Right ventricle myocardium inferior (tissue), 1 donor: ENCODE measurements around the gene ELFN1. TPM values are rescaled to one million over a fixed set of nuclear protein-coding genes. Genes with fewer than 3 reads are reported as not detected.
A peak's percentile ranks its signal among the peaks of the same experiment; 100 is the strongest.

Source experiments
- ATAC-seq: fragments of 200-7000 bp; cut with Tn5 transposase; one replicate; pipeline ENCODE4 v1.9.1; 2020; ENCODE audit warnings: mild to moderate bottlenecking, moderate library complexity
- DNase-seq: peaks from one replicate; pipeline ENCODE4 v3.0.0; 2021; ENCODE audit errors: missing footprints
- intact Hi-C: fragments of 100-400 bp; cut with DNase I; formaldehyde crosslinking; loops from one replicate; pipeline ENCODE4 v1.11.0; 2022
- total RNA-seq: library from RNA; stranded (reverse); fragmentation: NEBNext Ultra II Directional; extraction: Animal tissue kit (Norgen Biotek cat#: 25700); gene quantifications from one replicate; pipeline ENCODE4 v1.2.1, GENCODE V29; 2021
- donor health status: DM: no; HTN: yes; CAD: no; lungs with severe emphysema.

Gene ELFN1
- total RNA-seq, 1 donor from 2014 or later = 10.7 TPM

DNA sequence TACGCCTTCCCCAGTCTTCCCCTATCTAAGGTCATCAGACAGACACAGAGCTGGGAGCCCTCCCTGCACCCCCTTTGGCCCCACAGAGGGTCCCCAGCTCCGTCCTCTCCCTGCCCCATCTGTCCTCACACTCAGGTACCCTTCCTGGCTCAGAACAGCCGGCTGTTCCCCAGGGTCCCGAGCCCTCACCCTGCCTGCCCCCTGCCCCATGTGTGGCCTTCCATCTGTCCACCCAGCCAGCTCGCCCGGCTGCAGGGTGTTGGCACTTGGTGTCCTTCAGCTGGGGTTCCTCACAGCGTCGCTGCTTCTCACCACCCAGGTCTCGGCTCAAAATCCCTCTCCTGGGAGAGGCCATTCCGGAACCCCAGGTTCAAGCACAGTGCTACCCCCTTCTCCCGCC lies 28.9 kb upstream of the ELFN1 start:
- intact Hi-C loops = no loop called here
- DNase-seq (no peak), ATAC-seq (no peak)

DNA sequence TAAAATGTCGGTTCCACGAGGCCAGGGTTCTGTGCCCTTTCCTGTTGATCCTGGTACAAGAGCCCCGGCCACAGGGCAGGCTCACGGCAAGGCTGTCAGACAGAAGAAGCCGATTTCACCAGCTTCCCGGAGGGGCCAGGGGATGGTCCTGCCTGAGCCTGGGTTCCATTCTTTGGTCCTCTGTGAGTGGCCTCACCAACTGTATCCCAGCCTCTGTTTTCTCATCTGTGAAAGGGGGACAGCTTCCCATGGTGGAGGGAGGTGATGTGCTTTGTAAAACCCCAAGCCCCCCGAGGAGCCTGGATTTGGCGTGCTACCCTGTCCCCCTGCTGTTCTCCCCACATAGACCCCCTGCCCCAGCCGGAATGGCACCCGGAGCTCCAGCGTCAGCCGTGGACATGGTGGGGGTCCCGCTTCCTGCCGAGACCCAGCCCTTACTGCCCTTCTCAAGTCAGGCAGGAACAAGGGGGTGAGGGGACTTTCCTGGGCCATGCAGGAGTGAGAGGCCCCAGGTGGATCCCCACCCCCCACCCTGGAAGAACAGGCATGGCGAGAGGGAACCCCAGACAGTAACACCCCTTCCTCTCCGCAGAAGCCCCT lies 28.3 kb upstream of the ELFN1 start:
- ATAC-seq = no peak

DNA sequence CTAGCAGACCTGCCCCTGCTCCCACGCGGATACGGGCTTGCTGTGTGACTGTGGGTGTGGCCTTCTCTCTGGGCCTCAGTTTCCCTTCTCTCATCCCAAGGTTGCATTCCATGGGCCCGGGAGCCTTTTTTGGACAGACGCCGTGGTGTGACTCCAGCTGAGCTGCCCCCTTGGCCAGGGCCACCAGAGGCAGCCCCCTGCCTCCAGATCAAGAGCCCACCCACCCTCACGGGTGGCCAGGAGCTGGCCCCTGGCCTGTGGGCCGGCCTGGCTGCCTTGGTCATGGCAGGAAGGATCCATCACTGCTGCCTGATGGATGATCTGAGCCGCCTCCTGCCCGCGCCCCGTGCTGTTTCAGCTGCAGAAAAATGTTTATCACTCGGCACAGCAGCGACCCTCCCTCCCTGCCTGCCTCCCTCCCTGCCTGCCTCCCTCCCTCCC lies 27.8 kb upstream of the ELFN1 start:
- ATAC-seq (no peak), DNase-seq (no peak)
- intact Hi-C loops = no loop called here

More for the DNA sequence above, 28.3 kb upstream of the ELFN1 start:
- intact Hi-C loops = no loop called here
- DNase-seq = no peak

DNA sequence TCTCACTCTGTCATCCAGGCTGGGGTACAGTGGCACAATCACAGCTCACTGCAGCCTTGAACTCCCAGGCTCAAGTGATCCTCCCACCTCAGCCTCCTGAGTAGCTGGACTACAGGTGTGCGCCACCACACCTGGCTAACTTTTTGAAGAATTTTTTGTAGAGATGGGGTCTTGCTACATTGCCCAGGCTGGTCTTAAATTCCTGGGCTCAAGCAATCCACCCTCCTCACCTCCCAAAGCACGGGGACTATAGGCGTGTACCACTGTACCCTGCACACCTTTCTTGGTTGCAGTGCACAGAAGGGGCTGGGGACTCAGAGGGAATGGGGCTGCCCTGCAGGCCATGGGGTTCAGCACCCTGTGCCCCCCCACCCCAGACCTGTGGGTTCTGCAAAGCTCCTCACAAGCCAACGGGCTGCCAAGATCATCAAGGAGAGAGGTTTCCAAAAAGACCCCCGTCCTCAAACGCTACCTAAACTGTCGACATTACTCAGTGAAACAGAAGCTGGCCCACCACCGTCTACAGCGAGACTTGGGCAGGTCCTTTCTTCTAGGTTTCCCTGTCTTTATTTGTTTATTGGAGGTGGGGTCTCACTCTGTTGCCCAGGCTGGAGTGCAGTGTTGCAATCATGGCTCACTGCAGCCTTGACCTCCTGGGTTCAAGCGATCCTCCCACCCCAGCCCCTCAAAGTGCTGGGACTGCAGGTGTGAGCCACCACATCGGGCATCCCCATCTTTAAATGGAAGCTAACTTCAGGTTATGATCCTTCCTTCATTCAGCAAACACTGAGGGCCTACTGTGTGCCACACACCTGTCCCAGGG lies 26.6 kb upstream of the ELFN1 start:
- ATAC-seq (no peak), DNase-seq (no peak)
- intact Hi-C loops = no loop called here

DNA sequence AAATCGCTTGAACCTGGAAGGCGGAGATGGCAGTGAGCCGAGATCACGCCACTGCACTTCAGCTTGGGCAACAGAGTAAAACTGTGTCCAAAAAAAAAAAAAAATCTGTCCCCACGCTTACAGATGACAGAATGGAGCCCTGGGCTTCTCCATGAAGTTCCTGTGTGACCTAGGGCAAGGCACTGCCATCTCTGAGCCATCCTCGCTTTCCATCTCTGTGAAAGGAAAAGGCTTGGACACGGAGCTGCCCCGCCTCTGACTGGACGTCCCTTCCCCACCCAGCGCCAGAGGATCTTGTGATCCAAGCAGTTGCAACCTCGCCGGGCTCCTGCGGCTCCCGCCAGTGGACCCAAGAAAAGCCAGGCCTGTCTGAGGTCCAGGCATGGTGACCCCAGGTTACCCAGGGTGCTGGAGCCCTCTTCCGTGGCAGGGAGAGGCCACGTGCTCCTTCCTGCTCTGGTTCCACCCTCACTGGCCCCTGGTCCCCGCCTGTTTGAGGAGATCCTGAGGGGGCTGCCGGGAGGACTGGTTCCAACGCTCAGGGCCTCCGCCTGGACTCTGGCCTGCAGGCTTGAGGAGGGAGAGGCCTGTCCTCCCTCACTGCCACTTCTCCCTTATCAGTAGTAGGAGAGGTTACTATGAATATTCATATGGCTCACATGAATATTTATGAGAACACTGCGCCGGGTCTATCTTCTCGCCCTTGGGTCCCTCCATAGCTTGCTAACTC lies 25.6 kb upstream of the ELFN1 start:
- DNase-seq (no peak), ATAC-seq (no peak)
- intact Hi-C loops = loop anchor here (5.0 kb wide), 1 partner anchor 67 kb away; no protein-coding TSS in a partner anchor

DNA sequence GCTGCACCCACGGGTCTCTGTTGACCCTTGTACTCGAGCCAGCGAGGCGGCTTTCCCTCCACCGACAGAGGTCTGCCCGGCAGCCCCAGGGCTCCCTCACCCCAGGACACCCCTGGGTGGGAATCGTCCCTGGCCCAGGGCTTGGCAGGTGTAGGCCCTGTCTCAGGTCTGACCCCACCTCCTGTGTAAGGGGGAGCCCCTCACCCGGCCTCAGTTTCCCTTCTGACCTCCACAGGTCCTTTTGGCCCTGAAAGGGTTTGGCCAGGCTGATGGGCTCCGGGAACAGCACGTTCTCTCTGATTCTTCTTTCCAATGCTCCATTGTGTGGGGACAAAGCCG lies 25.0 kb upstream of the ELFN1 start:
- DNase-seq (no peak), ATAC-seq (no peak)
- intact Hi-C loops = loop anchor here (5.0 kb wide), 1 partner anchor 68 kb away; no protein-coding TSS in a partner anchor

DNA sequence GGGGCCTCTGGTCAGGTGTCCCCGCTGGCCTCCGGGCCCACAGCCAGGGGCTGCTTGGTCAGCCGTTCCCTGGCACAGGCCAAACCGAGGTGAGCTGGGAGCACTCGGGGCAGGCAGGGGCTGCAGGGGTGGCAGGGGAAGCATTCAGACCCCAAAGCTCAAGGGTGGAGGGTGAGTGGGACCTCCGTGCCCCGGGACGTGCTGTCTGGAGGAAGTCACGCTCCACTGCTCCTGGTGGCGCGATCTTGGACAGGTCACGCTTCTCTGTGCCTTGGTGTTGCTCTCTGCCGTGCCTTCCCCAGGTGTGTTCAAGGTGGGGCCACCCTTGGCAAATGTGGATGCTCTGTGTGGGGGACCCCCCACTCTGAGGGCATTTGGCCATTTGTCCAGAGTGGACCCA lies 24.6 kb upstream of the ELFN1 start:
- DNase-seq (no peak), ATAC-seq (no peak)
- intact Hi-C loops = loop anchor here (5.0 kb wide), 1 partner anchor 68 kb away; no protein-coding TSS in a partner anchor

DNA sequence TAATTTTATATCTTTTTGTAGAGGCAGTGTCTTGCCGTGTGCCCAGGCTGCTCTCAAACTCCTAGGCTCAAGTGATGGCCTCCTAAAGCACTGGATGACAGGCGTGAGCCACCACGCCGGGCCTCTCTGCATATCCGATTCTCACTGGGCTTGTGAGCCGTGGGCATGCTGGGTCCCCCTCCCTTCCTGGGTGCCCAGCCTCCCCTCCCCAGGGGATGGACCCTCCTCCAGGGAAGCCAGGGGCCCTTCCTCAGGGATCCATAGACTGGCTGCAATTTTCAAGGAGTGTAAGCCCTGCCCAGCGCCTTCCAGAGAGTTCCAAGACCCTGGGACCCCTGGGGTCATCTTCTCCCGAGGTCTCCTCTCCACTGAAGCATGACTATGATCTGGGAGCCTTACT lies 23.7 kb upstream of the ELFN1 start:
- DNase-seq (no peak), ATAC-seq (no peak)
- intact Hi-C loops = loop anchor here (5.0 kb wide), 1 partner anchor 69 kb away; no protein-coding TSS in a partner anchor

DNA sequence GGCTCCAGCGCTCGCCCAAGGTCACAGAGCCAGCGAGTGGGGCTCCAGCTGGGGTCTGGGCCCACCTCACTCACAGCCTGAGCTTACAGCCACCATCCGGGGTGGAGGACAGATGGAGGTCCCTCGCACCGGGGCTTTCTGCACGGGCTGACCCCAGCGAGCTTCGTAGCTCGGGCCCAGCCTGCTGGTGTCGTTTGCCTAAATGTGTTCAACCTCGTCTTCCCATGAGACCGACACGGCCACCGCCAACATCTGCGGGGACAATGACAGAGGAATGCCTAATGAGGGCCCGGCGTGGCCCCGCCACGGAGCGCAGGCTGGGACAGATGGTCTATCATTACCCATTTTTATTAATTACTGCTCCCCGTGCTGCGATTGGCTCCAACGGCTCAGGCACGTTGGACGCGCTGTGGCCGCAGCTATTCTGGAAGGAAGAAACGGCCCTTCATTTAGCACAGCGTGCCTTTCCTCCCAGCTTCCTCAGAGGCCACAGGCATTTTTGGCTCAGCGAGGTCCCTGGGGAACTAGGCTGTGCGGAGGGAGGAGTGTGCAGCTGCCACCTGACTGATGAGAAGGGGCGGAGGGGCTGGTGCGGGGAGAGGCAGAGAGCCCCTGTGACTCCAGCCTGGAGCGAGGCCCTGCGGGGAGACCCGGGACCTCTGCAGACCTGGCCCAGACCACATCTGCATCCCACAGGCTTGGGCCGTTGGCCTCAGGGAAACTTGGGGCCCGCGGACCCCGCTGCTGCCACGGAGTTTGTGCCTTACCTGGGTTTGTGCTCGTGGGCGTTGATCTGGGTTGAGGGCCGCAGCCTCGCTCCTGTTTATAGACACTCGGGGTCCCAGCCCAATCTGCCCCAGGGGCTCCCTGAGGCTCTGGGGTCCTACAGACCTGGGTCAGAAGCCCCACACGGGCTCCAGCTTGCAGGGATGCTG lies 22.9 kb upstream of the ELFN1 start:
- intact Hi-C loops = loop anchor here (5.0 kb wide), 1 partner anchor 70 kb away; no protein-coding TSS in a partner anchor
- peak; percentile 65 for DNase-seq
- peak; percentile 23 for ATAC-seq

DNA sequence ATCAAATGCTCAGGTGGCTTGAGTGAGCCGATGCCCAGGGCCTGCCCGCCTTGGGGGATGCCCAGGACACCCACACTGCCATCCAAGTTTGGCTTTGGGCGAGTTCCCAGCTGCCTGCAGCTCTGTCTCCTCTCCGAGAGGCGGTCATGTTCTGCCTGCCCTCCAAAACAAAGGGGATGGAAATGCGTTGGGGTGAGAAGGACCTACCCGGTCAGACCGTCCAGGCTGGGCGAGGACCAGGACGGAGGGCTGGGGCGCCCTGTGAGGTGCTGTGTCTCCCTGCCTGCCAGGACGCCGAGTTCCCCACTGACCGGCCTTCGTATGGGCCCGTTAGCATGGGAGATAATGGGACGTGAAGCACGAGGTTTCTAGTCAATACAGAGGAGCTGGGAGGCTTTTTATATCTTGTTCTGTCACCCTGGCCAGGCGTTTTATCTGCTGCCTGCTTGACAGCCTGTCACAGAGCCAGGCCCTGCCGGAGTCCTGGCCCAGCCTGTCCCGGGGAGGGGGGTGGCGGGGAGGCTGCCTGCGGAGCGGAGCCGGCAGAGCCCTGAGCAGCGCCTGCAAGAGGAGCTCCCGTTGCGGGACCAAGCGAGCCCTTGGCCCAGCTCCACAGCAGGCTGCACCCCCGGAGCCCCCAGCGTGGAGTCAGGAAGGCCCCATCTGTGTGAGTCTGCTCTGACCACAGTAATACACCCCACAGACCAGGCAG lies 22.0 kb upstream of the ELFN1 start:
- ATAC-seq = peak; percentile 91
- peak; percentile 87 for DNase-seq
- intact Hi-C loops = loop anchor here (5.0 kb wide), 1 partner anchor 71 kb away; no protein-coding TSS in a partner anchor

DNA sequence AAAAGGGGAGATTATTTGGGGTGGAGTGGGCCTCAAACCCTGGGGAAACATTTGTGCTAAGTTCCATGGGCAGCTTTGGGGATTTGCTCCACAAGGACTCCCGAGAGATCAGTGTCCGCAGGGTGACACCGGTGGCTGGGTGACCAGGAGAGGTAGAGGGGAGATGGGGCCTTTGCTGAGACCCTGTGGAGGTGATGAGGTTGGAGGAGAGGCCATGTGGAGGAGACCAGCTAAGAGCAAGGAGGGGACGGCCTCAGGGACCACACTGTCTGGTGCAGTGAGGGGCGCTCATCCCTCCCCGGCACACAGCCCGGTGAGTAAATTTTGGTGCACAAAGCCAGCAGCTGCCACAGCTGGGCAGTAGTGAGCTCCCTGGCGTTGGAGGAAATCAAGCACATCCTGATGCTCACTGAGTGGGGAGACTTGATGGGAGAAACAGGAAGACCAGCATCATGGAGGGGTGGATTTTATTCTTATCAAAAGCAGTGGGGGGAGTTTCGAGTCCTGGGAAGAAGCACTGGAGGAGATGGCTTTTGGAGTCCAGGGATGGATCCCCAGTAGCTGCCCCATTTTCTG lies 20.2 kb upstream of the ELFN1 start:
- no peak for ATAC-seq
- no peak for DNase-seq
- intact Hi-C loops = loop anchor here (5.0 kb wide), 1 partner anchor 73 kb away; no protein-coding TSS in a partner anchor

DNA sequence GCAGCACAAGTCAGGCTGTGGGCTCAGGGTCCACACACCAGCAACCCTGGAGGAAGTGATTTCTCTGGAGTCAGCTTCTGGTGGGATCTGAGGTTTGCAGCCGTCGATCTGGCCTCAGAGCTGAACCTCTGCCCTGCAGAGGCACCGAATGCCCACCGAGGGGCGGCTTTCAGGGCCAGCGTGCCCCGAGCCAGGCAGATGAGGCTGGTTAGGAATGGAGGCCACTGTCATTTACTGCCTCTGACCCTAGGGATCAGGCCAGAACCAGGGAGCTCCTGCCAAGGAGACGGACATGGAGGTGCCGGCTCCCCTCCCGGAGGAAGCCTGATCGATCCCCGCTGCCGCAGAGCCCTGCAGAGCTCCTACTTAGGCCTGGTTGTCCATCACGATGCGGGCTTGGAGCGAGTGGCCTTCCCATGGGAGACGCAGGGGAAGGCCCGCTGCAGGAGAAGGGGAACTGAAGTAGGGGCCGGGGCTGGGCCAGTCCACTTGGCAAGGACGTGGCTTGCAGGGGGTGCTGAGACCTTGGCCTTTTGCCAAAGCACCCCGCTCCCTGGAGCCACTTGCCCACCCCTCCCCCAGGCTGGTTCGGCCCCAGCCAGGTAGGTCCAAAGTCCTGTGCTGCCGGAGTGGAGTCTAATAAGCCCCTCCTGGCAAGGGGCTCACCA lies 19.6 kb upstream of the ELFN1 start:
- intact Hi-C loops = no loop called here
- DNase-seq = peak; percentile 33
- ATAC-seq = no peak

DNA sequence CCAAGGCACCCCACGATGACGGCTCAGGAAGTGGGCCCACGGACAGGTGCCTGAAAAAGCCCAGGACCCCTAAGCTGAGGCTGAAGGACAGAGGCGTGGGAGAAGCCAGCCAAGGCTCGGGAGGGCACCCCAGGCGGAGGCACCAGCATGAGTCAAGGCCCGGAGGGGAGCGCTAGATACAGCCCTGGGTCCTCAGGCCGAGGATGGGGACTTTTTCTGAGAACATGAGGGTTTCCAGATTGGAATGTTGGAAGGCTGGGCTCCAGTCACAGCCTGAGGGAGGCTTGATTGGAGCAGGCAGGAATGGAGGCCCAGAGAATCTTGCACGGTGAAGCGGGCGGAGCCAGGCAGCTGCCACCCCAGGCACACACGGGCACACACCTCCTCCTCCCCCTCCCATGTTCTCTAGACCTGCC lies 19.0 kb upstream of the ELFN1 start:
- intact Hi-C loops = no loop called here

DNA sequence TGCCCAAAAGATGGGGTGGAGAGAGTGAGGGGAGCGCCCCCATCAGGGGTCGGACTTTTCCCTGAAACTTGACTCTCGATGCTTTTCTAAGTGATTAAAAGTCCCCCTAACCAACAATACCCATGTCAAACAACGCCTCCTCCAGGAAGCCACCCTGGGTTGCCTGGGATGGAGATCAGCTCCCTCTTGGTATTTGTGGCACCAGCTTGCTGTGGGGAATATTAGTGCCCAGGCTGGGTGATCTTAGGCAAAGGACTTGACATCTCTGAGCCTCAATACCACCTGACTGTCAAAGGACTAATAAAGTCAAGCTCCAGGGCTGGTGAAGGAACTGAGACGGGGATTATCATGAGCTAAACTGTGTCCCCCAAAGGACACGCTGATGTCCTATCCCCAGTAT lies 18.2 kb upstream of the ELFN1 start:
- ATAC-seq = no peak
- no peak for DNase-seq
- intact Hi-C loops = no loop called here

More for the DNA sequence above, 19.0 kb upstream of the ELFN1 start:
- peak; percentile 44 for DNase-seq
- no peak for ATAC-seq

DNA sequence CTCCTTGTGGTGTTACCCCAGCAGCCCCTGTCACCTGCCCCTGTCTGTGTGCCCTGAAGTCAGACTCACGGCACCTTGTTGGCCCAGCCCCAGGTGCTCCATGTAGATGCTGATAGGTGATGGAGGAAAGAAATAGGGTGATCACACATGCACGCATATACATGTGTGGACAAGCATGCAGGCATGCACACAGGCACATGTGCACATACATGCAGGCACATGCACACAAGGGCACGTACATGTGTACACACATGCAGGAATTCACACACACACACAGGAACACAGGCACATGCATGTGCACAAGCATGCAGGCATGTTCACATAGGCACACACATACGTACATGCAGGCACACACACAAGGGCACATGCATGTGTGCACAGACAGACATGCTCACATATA lies 16.6 kb upstream of the ELFN1 start:
- no peak for ATAC-seq
- no peak for DNase-seq
- intact Hi-C loops = no loop called here

DNA sequence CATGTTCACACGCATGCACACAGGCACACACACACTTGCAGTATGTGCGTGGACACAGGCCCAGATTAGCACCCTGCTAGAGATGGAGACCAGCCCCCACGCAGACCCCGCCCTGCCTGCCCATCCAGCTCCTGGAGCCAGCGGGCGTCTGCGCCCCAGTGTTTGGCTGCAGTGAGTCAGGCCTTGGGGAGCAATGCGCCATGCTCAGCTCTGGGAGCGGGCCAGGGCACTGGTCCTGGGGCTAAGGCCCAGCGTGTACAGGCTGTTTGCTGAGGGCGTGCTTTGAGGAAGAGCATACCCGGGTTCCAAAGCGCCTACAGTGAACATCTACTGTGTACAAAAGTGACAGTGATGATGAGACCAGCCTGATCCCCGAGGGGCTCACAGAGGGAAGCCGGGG lies 16.0 kb upstream of the ELFN1 start:
- intact Hi-C loops = no loop called here
- DNase-seq (peak; percentile 39), ATAC-seq (no peak)
